HG02938 (cell line): ENCODE data around the gene ICA1L.
"Not testable (repeated sequence)": the region's sequence is repeated elsewhere in the genome, so short reads cannot be mapped to it uniquely, and the experiment has no call there.

Source experiments
- ATAC-seq: cut with Tn5 transposase; IDR thresholded peaks from one replicate; pipeline ENCODE4 v1.9.1; 2021; ENCODE audit warnings: mild to moderate bottlenecking, moderate library complexity; ENCODE audit not compliant: unreplicated experiment

Gene ICA1L

DNA sequence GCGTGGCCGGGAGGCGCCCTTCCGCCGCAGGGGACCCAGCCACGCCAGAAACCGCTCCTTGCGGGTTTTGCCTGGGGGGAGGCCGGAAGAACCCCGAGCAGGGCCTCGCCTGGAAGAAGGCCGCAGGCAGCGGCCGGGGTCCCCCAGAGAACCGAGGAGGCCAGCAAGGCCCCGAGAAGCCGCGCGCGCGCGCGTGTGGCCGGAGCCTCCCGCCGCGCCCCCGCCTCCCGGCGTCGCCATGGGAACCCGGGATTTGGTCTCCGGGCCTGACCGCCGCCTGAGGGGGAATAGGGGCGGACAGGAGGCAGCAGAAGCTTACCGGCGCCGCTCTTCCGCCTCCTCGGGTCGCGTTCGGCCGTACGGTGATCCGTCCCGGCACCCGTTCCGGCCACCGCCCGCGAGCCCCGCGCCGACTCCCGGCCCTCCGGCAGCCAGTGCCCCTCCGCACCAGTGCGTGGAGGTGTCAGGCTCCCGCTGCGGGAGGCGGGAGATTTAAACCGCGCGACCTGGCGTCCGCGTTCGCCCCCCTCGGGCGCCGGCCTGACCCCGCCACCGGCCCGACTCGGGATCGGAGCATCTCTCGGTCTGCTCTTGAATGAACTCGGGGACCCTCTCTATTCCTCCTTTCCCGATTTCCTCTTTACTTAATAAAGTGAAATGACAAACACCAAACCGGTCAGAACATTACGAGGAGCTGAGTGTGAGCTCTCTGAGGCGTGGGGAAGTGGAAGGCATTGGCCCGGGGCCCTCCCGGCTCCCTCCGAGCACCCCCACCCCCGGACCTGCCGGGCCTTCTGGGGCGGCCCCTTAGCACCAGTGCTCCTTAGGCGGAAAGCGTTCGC, at the start of gene ICA1L:
Gene ICA1L, minus strand, starts transcription at position 467 of the 842 bp plus-strand sequence. CDS start 42,757 bp downstream, outside the sequence.
- ATAC-seq = peak; percentile 37

DNA sequence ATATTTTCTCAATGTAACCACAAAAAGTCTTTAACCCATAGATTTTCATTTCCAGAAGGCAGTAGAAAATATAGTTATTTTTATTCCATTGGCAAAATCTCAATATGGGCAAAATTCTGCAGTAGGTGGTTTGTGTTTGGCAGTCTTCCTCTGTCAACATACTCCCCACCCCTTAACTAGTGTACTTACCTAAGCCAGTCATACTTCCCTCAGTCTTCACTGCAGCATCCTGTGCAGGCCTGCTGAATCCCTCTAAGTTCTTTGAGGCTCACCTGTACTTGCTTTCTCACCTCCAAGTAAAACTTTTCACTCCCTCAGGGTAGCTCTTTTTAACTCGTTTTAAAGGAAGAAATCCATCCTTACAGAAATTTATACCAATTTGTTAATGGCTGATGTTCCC, 47.3 kb upstream of the ICA1L start:
- no peak for ATAC-seq

DNA sequence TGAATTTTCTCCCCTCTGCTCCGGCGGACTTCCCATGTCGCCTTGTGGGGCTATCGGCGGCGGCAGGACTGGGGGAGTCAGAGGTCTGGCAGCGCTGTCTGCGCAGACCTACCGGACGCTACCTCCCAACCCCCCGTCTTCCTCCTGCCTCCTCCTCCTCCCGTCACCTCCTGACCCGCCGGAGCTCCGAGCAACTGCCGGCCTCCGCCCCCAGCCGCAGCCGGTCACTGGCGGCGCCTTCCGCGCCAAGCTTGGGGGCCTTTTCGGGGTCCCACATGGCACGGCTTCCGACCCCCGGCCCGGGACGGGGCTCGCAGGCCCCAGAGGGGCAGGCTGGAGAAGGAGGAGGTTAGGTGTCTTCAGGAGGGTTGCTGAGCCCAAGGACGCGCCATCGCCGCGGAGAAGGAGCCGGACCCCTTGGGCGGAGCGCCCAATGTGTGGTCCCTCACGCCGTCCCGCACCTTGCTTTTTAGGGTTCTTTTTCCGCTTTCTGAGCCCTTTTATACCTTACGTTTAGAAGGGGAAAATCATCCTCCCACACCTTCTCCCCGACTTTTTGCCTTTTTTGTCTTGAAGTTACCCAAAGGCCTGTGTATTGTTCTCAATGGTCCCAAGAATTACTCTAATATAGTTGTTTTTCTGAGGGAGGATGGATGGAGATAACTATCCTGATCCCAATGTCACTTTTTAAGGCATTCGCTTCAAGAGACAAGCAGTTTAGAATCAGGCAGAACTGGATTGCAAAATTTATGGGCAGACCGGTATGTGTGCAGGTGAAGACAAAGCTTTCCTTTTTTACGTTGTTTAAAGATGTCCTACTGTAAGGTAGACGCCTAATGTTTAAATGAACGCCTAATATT, 41.0 kb upstream of the ICA1L start:
- peak; percentile 43 for ATAC-seq

DNA sequence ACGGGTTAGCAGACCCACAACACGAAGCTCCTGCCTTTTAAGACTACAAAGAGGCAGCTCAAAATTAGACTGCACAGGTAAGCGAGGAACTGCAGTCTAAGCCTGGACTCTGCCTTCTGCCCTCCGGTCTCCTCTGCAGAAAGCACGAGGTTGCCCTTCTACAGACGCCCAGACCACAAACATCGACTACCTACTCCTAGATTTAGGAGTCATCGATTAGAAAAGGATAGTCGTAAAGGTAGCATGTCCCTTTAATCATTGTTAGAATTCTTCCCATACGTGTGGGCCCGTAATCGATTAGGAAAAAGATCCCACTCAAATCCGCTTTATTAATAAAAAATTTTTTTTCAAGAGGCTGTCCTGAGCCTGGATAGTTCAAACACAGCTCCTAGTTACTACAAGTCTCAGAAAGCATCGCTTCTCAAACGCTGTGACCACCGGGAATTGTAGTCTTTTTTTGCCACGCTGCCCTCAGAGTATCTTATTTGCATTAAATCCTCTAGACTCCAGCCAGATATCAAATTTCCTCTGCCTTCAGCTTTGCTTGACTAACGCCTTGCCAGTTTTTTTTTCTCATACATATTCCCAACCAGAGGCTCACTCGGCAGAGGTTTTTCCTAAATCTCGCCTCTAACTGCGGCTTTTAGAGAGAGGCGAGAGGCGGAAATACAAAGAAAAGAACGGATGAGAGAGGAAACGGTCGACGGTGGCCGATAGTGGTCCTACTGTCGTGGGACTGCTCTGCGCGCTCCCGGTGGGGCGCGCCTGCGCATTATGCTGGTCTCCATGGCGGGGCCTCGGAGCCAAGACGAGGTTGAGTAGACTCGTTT, 40.2 kb upstream of the ICA1L start, which contains the start of the genes CARF and WDR12:
Gene CARF, plus strand, starts transcription at position 764 of the 830 bp plus-strand sequence. CDS start 29,628 bp downstream, outside the sequence.
Gene WDR12, minus strand, starts transcription at position 162 of the 830 bp plus-strand sequence. CDS start 197 bp downstream, outside the sequence.
- peak; percentile 73 for ATAC-seq

DNA sequence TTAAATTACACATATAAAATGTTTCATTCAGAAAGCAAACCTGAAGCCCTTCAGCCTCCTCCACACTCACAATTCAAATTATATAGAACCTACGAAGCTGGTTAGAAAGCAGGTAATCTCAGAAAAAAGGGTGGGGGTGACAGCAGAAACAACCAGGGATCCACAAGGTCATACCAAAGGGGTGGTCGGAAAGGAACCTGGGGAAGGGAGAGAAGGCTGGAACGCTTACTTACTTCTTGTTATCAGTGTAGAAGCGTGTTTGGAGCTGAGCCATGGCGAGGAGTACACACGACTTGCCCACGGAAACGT, 39.6 kb upstream of the ICA1L start:
- ATAC-seq = peak; percentile 2

DNA sequence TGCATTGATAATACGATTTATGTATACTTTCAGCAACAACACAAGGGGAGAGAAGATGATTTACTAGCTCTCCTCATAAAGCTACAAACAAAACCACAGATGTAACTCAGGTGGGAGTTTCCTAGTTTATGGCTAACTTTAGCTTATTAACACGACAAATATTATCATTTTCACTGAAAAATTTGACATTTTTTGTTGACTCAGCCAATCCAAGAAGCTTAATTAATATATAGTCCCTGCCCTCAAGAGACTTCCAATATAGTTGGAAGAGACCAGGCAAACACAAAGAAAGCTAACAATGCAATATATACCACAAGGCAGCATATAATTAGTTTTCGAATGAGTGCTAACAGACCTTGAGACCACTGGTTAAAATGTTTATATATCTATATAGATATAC, 39.1 kb upstream of the ICA1L start:
- no peak for ATAC-seq

DNA sequence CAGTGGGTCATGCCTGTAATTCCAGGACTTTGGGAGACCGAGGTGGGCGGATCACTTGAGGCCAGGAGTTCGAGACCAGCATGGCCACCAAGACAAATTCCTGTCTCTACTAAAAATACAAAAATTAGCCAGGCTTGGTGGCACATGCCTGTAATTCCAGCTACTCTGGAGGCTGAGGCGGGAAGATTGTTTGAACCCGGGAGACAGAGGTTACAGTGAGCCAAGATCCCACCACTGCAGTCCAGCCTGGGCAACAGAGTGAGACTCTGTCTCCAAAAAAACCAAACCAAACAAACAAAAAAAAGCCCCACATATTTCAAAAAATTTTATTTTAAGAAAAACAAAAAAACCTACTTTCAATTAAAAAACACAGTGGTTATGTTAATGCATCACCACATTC, 38.7 kb upstream of the ICA1L start:
- ATAC-seq = not testable (repeated sequence)

DNA sequence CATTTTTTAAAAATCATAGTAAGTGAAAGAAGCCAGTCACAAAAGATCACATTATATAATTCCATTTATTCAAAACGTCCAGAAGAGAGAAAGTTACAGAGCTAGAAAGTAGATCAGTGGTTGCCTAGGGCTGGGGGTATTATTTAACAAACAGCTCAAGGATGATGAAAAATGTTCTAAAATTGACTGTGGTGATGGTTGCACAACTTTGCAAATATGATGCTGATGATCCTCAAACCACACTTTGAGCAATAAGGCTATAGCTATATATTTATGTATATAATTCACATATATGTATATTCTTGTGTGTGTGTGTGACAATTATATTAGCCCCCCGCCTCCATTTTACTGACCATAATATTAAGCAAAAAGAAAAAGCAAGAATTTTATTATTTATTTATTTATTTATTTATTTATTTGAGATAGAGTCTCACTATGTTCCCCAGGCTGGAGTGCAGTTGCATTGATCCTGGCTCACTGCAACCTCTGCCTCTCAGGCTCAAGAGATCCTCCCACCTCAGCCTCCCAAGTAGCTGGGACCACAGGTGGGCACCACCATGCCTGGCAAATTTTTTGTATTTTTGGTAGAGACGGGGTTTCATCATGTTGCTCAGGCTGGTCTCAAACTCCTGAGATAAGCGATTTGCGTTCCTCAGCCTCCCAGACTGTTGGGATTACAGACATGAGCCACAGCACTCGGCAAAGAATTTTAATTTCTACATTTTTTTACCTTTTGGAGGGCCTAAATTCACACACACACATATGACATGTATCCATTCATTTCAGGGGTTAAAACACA, 38.0 kb upstream of the ICA1L start:
- ATAC-seq = no peak

DNA sequence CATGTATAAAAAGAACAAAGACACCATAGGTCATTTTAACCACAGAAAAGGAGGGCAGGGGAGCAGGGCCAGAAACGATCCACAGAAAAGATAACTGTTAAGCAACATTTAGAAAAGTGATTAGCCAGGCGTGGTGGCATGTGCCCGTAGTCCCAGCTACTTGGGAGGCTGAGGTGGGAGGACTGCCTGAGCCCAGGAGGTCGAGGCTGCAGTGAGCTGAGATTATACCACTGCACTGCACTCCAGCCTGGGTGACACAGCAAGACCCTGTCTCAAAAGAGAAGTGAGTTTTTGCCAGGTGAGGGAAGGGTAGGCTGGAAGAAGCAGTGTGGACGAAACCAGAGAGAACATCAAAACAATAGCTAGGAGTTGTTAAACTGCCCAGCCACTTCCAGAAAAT, 36.6 kb upstream of the ICA1L start:
- ATAC-seq = no peak

DNA sequence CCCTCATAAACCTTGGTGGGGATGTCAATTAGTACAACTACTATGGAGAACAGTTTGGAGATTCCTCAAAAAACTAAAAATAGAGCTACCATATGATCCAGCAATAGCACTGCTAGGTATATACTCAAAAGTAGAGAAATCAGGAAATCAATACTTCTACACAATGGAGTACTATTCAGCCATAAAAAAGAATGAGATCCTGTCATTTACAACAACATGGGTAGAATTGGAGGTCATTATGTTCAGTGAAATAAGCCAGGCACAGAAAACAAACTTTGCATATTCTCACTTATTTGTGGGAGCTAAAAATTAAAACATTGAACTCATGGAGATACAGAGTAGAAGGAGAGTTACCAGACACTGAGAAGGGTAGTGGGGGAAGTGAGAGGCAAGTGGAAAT, 33.9 kb upstream of the ICA1L start:
- ATAC-seq = not testable (repeated sequence)

DNA sequence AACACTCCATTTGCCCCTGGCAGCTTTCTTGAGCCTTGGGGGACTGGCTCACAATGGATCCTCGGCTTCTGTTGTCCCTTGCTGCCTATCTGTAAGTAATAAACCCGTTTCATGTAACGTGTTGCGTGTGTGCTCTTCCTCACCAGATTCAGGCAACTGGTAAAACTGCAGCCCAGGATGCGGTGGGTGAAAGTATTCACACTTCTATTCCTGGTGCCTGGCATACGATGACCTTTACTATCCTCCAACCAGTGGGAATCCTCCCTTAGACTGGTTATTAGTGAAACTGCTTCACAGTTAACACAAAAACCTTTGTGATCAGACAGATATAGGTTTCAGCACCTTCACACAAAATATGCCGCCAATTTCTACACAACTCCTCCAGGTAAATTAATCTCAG, 13.6 kb upstream of the ICA1L start:
- no peak for ATAC-seq

DNA sequence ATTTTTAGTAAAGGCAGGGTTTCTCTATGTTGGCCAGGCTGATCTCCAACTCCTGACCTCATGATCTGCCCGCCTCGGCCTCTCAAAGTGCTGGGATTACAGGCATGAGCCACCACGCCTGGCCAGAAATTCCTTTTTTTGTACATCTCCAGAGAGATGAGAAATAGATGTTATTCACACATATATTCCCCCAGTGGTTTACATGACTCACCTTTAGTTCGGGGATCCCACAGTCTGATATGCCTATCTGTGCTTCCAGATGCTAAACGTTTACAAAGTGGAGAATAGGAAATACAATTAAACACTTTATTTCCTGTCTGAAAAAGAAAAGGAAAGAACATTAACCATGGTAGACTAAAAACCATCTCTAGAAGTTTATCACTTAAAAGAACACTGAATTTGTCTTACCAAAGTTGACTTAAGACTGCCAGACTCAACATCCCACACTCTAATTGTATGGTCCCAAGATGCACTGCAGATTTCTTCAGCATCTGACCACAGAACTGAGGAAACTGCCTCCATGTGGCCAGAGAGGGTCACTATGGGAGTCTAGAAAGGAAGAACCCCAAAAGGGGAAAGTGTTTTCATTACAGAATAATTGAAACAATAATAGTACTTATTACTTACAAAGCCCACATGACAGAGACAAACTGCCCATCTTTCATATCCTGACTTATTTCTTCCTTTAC, 12.6 kb upstream of the ICA1L start:
- ATAC-seq = no peak

DNA sequence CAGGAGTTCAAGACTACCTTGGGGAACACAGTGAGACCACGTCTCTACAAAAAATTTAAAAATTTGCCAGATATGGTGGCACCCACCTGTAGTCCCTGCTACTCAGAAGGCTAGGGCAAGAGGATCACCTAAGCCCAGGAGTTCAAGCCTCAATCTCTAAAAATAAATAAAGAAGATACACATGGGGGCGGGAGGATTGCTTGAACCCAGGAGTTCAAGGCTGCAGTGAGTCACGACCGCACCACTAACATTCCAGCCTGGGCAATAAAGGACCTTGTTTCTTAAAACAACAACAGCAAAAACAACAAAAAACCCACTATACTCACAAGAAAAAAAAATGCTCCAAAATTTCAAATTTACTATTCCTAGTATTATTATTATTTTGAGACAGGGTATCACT, 10.0 kb upstream of the ICA1L start:
- no peak for ATAC-seq

DNA sequence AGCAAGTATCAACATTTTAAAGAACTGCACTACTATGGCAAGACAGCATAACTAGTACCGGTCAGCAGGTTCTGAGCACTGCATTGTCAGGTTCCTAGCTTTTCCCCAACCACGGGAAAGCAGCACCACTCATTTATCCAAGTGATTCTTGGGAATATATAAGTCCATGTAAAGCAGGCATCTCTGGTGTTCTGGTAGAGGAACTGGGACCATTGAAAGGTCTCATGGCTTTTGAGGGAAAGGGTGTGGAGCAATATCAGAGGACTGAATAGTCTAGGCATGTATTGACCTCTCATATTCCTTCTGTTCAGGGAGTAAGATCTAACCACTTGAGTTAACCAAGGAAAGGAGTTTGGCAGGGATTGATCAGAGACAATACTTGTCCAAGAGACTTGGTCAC, 6.1 kb upstream of the ICA1L start:
- no peak for ATAC-seq

DNA sequence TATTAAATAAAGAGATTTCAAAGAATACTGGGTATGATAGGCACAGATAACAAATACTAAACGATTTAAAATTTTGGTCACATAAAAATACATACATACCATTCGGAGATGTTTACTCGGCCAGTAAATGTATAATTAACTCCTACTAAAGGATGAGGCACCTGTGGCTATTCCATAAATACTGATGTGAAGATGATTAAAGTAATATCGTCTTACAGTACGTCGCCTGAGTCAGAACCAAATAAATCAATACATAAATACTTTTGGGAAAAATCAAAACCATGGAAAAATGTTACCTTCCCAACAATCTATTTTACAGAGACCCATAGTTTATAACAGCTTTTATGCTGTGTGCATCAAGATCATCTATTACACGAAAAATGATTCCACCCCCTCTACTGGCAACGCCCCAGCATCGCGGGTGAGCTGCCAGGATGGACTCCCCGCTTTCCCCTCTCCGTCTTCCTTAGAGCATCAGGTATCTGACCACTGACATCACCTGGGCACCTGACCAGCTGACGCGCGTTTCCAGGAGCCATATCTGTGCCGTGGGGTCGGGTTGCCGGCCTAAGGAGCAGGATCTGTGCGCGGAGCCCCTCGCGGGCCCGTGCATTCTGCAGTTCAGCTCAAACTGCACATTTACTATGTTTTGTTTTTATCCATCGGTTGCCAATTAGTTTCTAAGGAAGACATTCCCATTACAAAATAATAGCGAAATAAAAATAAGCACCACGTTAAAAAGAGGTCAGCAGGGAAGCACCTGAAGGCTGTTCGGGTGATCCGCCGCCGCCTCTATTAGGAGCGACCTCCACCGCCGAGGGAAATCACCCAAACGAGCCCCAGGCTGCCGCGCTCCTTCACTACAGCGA, 901 bp downstream of the ICA1L start:
- peak; percentile 74 for ATAC-seq

DNA sequence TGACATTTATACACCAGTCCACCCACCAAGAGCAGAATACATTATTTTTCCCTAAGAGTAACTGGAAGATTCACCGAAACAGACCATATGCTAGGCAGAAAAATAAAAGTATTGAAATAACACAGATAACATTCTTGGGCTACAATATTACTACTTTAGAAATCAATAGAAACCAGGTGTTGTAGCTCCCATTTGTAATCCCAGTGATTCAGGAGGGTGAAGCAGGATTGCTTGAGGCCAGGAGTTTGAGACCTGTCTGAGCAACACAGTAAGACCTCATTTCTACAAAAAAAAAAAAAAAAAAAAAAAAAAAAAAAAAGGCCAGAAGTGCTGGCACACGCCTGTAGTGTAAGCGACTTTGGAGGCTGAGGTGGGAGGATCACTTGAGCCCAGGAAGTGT, 9.6 kb downstream of the ICA1L start:
- ATAC-seq = no peak

DNA sequence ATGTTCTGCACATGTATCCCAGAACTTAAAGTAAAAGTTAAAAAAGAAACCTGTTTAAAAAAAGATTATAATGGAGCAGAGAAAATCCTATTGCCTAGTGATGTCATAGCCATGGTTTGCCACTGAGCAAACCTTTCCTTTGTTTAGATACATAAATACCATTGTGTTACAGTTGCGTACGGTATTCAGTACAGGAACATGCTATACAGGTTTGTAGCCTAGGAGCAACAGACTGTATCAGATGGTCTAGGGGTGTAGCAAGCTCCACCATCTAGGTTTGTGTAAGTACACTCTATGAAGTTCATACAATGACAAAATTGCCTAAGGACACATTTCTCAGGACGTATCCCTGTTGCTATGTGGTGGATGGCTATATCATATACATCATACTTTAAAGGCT, 13.0 kb downstream of the ICA1L start:
- ATAC-seq = no peak

DNA sequence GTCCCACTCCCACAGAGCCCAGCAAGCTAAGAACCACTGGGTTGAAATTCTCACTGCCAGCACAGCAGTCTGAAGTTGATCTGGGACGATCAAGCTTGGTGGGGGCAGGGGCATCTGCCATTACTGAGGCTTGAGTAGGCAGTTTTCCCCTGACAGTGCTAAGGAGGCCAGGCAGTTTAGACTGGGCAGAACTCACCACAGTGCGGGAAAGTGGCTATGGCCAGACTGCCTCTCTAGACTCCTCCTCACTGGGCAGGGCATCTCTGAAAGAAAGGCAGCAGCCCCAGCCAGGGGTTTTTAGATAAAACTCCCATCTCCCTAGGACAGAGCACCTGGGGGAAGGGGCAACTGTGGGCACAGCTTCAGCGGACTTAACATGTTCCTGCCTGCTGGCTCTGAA, 22.2 kb downstream of the ICA1L start:
- not testable (repeated sequence) for ATAC-seq

DNA sequence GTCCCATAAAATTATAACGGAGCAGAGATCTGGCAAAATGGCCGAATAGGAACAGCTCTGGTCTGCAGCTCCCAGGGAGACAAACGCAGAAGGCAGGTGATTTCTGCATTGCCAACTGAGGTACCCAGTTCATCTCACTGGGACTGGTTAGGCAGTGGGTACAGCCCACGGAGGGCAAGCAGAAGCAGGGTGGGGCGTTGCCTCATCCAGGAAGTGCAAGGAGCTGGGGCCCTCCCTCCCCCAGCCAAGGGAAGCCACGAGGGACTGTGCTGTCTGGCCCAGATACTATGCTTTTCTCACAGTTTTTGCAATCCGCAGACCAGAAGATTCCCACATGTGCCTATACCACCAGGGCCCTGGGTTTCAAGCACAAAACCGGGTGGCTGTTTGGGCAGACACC, 22.8 kb downstream of the ICA1L start:
- no peak for ATAC-seq
